Measurements from ENCODE around the gene GID8.

- TF ChIP-seq CTCF (IDR thresholded peaks at IDR 0.05) (no peak), POLR2A (IDR thresholded peaks at IDR 0.05) (no peak), EP300 (IDR thresholded peaks at IDR 0.05) (no peak)
Measured at GRCh38 chr20:62944746-62945145, 6.8 kb downstream of the GID8 start.
